Vagina (tissue), 2 donors: ENCODE results near the gene RNF144A.

Experiments used
- CTCF ChIP-seq, 3 experiments: fragments of 450-650 bp in 2 of 3; fragments of 200-600 bp in 1 of 3; sonication (generic) in 1 of 3; IDR thresholded peaks; one replicate each; pipeline ENCODE4 v1.5.1; 2017 to 2019; ENCODE audit warnings: antibody characterized with exemption in 3 of 3, mild to moderate bottlenecking in 2 of 3, moderate library complexity in 2 of 3
- POLR2A ChIP-seq, 2 donors: fragments of 450-650 bp; IDR thresholded peaks; one replicate each; pipeline ENCODE4 v1.6.1; 2017; ENCODE audit warnings: antibody characterized with exemption in 2 of 2, mild to moderate bottlenecking in 2 of 2, moderate library complexity in 2 of 2
- POLR2AphosphoS5 ChIP-seq, 2 donors: sonication (generic); formaldehyde crosslinking; IDR thresholded peaks; one replicate each; pipeline ENCODE4 v1.9.0; 2017; ENCODE audit warnings: antibody characterized with exemption in 2 of 2, mild to moderate bottlenecking in 2 of 2, low read depth in 1 of 2; ENCODE audit not compliant: insufficient read depth in 1 of 2

GRCh38 chr2:6973895-6974545, 56.8 kb downstream of the RNF144A start:
- TF ChIP-seq CTCF (IDR thresholded peaks at IDR 0.05) (no peak), POLR2AphosphoS5 (IDR thresholded peaks at IDR 0.05; ENCODE audit: insufficient read depth in 1 of 2, low read depth in 1 of 2) (no peak), POLR2A (IDR thresholded peaks at IDR 0.05) (no peak)
